Activated CD8-positive, alpha-beta T cell treated with anti-CD3 and anti-CD28 coated beads, Interleukin-2, amount 10 ng/mL, durations not matched to agents 7 days and 5 days (primary cell): Measurements from ENCODE around the gene DUSP1. TPM values are rescaled to one million over a fixed set of nuclear protein-coding genes. Genes with fewer than 3 reads are reported as not detected.
A peak's percentile ranks its signal among the peaks of the same experiment; 100 is the strongest.

ENCODE experiments used
- ATAC-seq: fragments of 150-1000 bp; cut with Tn5 transposase; one replicate; pipeline ENCODE4 v1.10.0; 2021; ENCODE audit warnings: moderate library complexity
- CTCF ChIA-PET: fragments of 350-600 bp; sonication (Branson Sonifier 250); formaldehyde crosslinking; loops from one replicate; lab custom pipeline; 2021; ENCODE audit warnings: antibody characterized with exemption; lab: Charles Lee
- POLR2A ChIA-PET: fragments of 350-600 bp; sonication (Branson Sonifier 250); formaldehyde crosslinking; loops from one replicate; lab custom pipeline; 2021; ENCODE audit warnings: antibody characterized with exemption; lab: Charles Lee
- DNase-seq: peaks from one replicate; pipeline ENCODE4 v3.0.0-alpha.2; 2020
- H3K27ac Mint-ChIP-seq: one replicate; pipeline ENCODE4 v1.8.0; 2021; ENCODE audit warnings: mild to moderate bottlenecking, mixed read lengths
- H3K27me3 Mint-ChIP-seq: one replicate; pipeline ENCODE4 v1.8.0; 2021; ENCODE audit warnings: low read depth, mixed read lengths
- H3K36me3 Mint-ChIP-seq: one replicate; pipeline ENCODE4 v1.8.0; 2021; ENCODE audit warnings: low read depth, mixed read lengths
- H3K4me1 Mint-ChIP-seq: one replicate; pipeline ENCODE4 v1.8.0; 2021; ENCODE audit warnings: low read depth, mixed read lengths
- H3K4me3 Mint-ChIP-seq: one replicate; pipeline ENCODE4 v1.8.0; 2021; ENCODE audit warnings: mild to moderate bottlenecking, mixed read lengths
- H3K9me3 Mint-ChIP-seq: one replicate; pipeline ENCODE4 v1.8.0; 2022; ENCODE audit warnings: mixed read lengths; ENCODE audit not compliant: insufficient read depth
- total RNA-seq, 2 experiments: library from RNA; stranded (reverse); gene quantifications; one replicate each; pipeline ENCODE4 v1.2.3, GENCODE V29; 2021

Gene DUSP1
- total RNA-seq, 2 experiments from 2014 or later = 55.6 to 56.6 TPM

DNA sequence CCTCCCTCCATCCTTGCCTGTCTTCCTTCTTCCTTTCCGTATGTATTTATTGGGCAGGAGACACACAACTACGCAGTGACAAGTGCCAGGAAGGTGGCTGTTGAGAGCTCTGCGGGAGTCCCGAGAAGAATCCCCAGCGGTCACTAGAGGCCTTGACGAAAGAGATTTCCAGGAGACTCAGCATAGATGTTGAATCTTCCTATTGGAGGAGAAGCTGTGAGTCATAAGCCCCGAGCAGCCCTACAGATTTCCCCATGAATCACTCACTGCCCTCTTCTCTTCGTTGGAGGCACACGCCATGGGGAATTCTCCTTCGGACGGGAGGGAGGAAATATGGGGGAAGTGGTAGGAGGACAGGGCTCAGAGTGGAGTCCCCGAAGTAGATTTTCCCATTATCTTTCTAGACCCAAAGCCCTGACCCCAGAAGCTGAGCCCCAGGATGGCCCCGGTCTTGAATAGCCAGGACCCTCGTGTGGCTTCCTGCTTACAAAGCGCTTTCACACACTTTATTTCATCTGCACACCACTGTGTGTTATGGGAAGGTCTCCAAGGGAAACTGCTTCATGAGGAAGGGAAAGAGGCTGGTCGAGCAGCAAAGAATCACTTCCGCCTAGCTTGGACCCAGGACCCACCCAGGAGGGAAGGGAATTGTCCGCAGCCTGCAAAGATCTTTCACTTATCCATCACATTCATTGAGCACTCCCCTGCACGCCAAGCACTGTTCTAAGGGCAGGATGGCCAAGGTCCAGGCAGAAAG, 12.7 kb downstream of the DUSP1 start:
- CTCF ChIA-PET = interaction anchor here (1.5 kb wide), 1 partner anchor 20 kb away, joined by 3 read pairs; no protein-coding TSS in a partner anchor
- Mint-ChIP-seq H3K27ac (no peak overlapping the region), H3K4me1 (no peaks in the 10 kb centered on the region), H3K4me3 (no peak overlapping the region), H3K27me3 (peaks cover 7% of the 10 kb centered on the region), H3K9me3 (no peaks in the 10 kb centered on the region), H3K36me3 (no peaks in the 10 kb centered on the region)
- DNase-seq = no peak
- ATAC-seq = no peak
- POLR2A ChIA-PET = no interaction called here

DNA sequence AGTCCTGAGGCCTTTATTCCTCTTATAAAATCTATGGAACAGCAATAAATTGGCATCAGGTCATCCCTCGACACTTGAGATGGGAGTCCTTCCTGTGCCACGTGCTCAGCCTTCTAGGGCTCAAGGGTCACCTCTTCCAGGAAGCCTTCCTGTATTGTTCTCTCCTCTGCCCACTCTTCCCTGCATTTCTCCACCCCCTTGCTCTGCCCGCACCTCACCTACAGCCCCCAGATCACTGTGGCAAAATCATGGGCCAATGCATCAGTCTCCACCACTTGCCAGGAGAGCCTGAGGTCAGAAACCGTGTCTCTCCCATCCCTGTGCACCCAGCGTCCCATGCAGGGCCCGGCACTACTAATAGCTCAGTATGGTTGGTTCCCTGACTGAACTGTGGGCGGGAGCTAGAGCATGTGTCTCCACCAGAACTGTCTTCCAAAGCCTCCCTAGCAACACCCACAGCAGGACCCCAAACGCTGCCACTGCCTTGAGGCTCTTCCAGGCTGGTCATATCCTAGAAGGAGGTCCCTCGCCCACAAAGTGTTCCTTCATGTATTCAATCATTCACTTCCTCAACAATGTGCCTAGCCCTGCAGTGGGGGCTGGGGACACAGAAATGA, 13.5 kb downstream of the DUSP1 start:
- POLR2A ChIA-PET = no interaction called here
- Mint-ChIP-seq H3K27me3 (peaks cover 7% of the 10 kb centered on the region), H3K36me3 (no peaks in the 10 kb centered on the region), H3K27ac (no peak overlapping the region), H3K4me1 (no peaks in the 10 kb centered on the region), H3K9me3 (no peaks in the 10 kb centered on the region), H3K4me3 (no peak overlapping the region)
- CTCF ChIA-PET = interaction anchor here (1.5 kb wide), 1 partner anchor 20 kb away, joined by 3 read pairs; no protein-coding TSS in a partner anchor
- DNase-seq (no peak), ATAC-seq (no peak)

DNA sequence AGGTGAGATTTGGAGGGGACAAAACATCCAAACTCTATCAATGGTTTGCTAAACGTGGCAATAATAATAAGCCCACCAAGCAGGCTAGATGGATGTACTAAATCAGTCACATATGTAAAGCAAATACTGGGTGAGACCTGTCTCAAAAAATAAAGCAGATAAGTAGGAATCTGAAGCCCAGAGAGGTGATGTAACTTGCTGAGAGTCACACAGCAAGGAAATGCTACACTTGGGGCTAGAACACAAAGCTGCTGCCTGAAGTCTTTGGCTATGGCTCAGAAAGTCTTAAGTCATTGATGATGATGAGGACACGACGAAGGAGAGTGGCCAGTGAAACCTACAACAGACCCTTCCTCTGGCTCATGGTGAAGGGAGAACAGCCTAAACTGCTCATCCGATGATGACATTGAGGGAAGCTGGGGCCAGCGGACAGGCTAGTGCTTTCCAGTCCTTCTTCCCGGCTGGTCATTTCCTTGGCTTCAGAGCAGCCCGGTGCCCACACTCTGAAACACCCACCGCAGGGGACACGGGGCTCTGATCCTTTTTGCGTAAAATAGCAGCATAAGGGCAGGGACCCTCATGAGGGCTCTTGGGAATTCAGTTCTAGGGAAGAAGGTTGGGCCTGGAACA, 14.1 kb downstream of the DUSP1 start:
- ChIA-PET POLR2A (no interaction called here), CTCF (interaction anchor here (1.5 kb wide), 1 partner anchor 21 kb away, joined by 3 read pairs; no protein-coding TSS in a partner anchor)
- Mint-ChIP-seq H3K27me3 (peaks cover 10% of the 10 kb centered on the region), H3K4me1 (no peaks in the 10 kb centered on the region), H3K36me3 (no peaks in the 10 kb centered on the region), H3K9me3 (no peaks in the 10 kb centered on the region), H3K27ac (no peak overlapping the region), H3K4me3 (no peak overlapping the region)
- DNase-seq (no peak), ATAC-seq (no peak)

DNA sequence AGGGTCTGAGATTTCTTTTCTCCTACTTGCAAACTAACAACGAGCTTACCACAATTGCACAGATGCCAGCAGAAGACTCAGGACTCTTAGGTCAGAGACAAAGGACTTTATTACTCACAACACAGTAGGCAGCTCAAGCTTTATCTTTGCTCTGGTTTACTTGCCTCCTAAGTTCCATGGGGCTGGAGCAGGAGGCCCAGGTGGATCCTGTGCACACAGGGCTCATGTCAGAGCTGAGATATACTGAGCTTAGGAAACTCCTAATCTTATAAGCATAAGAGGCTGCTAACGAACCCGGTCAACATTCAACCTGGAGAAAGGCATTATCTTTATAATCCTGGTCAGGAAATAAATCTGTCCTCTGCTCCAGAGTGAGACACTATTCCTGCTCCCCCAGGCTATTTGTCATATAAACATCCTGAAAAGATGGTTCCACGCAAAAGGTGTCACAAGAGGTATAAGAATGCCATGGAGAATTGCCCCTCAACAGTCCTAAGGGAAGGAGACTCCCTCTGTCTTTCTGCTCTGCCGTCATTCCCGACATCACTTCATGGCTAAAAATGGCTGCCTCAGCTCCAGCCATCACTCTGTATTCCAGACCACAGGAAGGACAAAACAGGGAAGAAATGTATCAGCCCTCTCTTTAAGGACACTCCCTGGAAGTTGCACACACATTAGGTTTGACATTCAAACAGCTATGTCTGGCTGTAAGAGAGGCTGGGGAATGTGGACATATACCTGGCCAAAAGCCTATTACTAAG, 16.2 kb downstream of the DUSP1 start:
- POLR2A ChIA-PET = interaction anchor here (0.6 to 1.4 kb wide), 2 partner anchors 10 to 16 kb away, joined by 3 to 4 read pairs; partner anchors contain the start of gene DUSP1
- CTCF ChIA-PET = interaction anchor here (0.8 to 1.9 kb wide), 3 partner anchors 17 to 40 kb away, joined by 3 to 12 read pairs (median 3); no protein-coding TSS in a partner anchor
- H3K9me3 Mint-ChIP-seq = no peaks in the 10 kb centered on the region
- no peak overlapping the region for H3K4me3 Mint-ChIP-seq
- DNase-seq (no peak), ATAC-seq (no peak)
- peaks cover 7% of the 10 kb centered on the region for H3K4me1 Mint-ChIP-seq
- no peak overlapping the region for H3K27ac Mint-ChIP-seq
- peaks cover 5% of the 10 kb centered on the region for H3K27me3 Mint-ChIP-seq
- no peaks in the 10 kb centered on the region for H3K36me3 Mint-ChIP-seq

DNA sequence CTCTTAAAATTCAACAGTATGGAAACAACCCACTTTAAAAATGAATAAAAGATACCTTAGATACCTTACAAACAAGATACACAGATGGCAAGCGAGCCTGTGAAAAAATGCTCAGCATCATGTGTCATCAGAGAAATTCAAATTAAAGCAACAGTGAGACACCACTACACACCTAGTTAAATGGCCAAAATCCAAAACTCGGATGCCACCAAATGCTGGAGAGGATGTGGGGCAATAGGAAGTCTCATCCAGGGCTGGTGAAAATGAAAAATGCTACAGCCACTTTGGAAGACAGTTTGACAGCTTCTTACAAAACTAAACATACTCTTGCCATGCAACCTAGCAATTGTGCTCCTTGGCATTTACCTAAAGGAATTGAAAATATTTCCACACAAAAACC, 17.9 kb downstream of the DUSP1 start:
- H3K27ac Mint-ChIP-seq = no peak overlapping the region
- no peaks in the 10 kb centered on the region for H3K36me3 Mint-ChIP-seq
- DNase-seq = no peak
- peaks cover 3% of the 10 kb centered on the region for H3K27me3 Mint-ChIP-seq
- CTCF ChIA-PET = interaction anchor here (0.9 to 1.6 kb wide), 4 partner anchors 12 to 179 kb away, joined by 3 to 6 read pairs (median 4); no protein-coding TSS in a partner anchor
- no peak overlapping the region for H3K4me3 Mint-ChIP-seq
- peaks cover 7% of the 10 kb centered on the region for H3K4me1 Mint-ChIP-seq
- ATAC-seq = no peak
- H3K9me3 Mint-ChIP-seq = no peaks in the 10 kb centered on the region
- POLR2A ChIA-PET = interaction anchor here (0.8 kb wide), 1 partner anchor 12 kb away, joined by 3 read pairs; no protein-coding TSS in a partner anchor

- peaks cover 3% of the 10 kb centered on the region for H3K27me3 Mint-ChIP-seq
- ATAC-seq (peak; percentile 28), DNase-seq (no peak)
- POLR2A ChIA-PET = interaction anchor here (1.0 kb wide), 1 partner anchor 20 kb away, joined by 6 read pairs; the partner anchor contains the start of gene DUSP1
- no peak overlapping the region for H3K27ac Mint-ChIP-seq
- CTCF ChIA-PET = interaction anchor here (0.9 to 1.4 kb wide), 4 partner anchors 10 to 37 kb away, joined by 3 to 6 read pairs (median 4); no protein-coding TSS in a partner anchor
- H3K4me1 Mint-ChIP-seq = peaks cover 7% of the 10 kb centered on the region
- H3K36me3 Mint-ChIP-seq = no peaks in the 10 kb centered on the region
- no peaks in the 10 kb centered on the region for H3K9me3 Mint-ChIP-seq
- no peak overlapping the region for H3K4me3 Mint-ChIP-seq
These were observed 19.1 kb downstream of the DUSP1 start for GRCh38 chr5:172751761-172752510.

DNA sequence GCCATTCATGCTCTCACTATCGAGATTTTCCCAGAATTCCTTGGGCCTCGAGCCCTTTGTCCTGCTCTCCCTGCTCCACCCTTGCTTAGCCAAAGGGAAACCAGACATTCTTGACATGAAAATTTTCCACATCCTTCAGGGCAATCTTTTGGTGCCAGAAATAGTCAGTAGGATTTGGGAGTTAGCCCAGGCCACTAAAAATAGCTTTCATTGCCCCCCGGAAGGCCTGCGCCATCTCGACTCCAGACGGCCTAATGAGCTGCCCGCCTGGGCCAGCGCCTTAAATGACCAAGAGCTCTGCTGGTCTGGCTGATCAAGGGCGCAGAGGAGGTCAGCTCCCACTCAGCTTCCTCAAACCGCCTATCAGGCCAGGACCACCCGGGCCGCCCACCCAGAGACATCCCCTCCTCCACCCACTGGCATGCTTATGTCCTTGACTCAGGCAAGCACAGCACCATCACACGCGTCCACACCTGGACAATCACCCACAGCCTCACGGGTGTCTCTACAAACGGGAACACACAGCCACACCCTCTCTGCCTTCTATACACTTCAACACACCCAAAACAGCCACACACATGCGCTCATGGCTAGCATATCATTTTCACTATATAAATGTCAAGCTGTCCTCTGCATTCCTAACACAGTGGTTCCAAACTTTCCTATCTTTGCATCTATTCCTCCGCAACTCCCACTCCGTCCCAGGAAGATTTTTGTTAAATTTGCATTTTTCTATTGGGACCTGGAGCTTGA, 20.9 kb downstream of the DUSP1 start:
- H3K4me3 Mint-ChIP-seq = no peak overlapping the region
- peaks cover 7% of the 10 kb centered on the region for H3K4me1 Mint-ChIP-seq
- CTCF ChIA-PET = interaction anchor here (0.6 kb wide), 2 partner anchors 35 to 91 kb away, joined by 3 to 4 read pairs; no protein-coding TSS in a partner anchor
- H3K9me3 Mint-ChIP-seq = no peaks in the 10 kb centered on the region
- POLR2A ChIA-PET = no interaction called here
- DNase-seq = no peak
- H3K36me3 Mint-ChIP-seq = no peaks in the 10 kb centered on the region
- peaks cover 3% of the 10 kb centered on the region for H3K27me3 Mint-ChIP-seq
- no peak overlapping the region for H3K27ac Mint-ChIP-seq
- ATAC-seq = no peak

GRCh38 chr5:172749076-172749475, 21.9 kb downstream of the DUSP1 start:
- DNase-seq (no peak), ATAC-seq (no peak)
- Mint-ChIP-seq H3K4me1 (peaks cover 7% of the 10 kb centered on the region), H3K9me3 (no peaks in the 10 kb centered on the region), H3K36me3 (no peaks in the 10 kb centered on the region), H3K27me3 (peaks cover 3% of the 10 kb centered on the region), H3K27ac (no peak overlapping the region), H3K4me3 (no peak overlapping the region)
- CTCF ChIA-PET = no interaction called here
- POLR2A ChIA-PET = no interaction called here

- H3K27ac Mint-ChIP-seq = no peak overlapping the region
These were observed 22.6 kb downstream of the DUSP1 start for GRCh38 chr5:172748341-172748843.

GRCh38 chr5:172747471-172747870, 23.5 kb downstream of the DUSP1 start:
- Mint-ChIP-seq H3K4me1 (peaks cover 7% of the 10 kb centered on the region), H3K27ac (no peak overlapping the region), H3K27me3 (peaks cover 3% of the 10 kb centered on the region), H3K36me3 (no peaks in the 10 kb centered on the region), H3K9me3 (no peaks in the 10 kb centered on the region), H3K4me3 (no peak overlapping the region)
- ChIA-PET POLR2A (no interaction called here), CTCF (no interaction called here)
- DNase-seq (no peak), ATAC-seq (no peak)

More at GRCh38 chr5:172748341-172748843, 22.6 kb downstream of the DUSP1 start:
- DNase-seq = no peak
- ChIA-PET CTCF (no interaction called here), POLR2A (no interaction called here)
- Mint-ChIP-seq H3K4me1 (peaks cover 7% of the 10 kb centered on the region), H3K27me3 (peaks cover 3% of the 10 kb centered on the region), H3K4me3 (no peak overlapping the region), H3K9me3 (no peaks in the 10 kb centered on the region), H3K36me3 (no peaks in the 10 kb centered on the region)
- no peak for ATAC-seq
